ENCODE results near the gene SLC13A3.

Gene SLC13A3

GRCh38 chr20:46562373-46563169 is 88.7 kb downstream of the SLC13A3 start:
- in situ Hi-C loops (cut with MboI; ENCODE audit: low pct_unique_long_range_greater_than_20kb, low sequenced_read_pairs, unreplicated experiment): no loop called here
- DNase-seq (ENCODE audit: low spot score): peak; percentile 80

GRCh38 chr20:46562009-46562372 is 89.3 kb downstream of the SLC13A3 start:
- no peak for TF ChIP-seq CTCF (IDR thresholded peaks at IDR 0.05; ENCODE audit: extremely low read depth, insufficient read depth, missing control alignments)
- in situ Hi-C loops (cut with MboI; ENCODE audit: low pct_unique_long_range_greater_than_20kb, low sequenced_read_pairs, unreplicated experiment): no loop called here
- no peak for DNase-seq (ENCODE audit: low spot score)

More at GRCh38 chr20:46562373-46563169, 88.7 kb downstream of the SLC13A3 start:
- peak; percentile 75 for TF ChIP-seq CTCF (IDR thresholded peaks at IDR 0.05; ENCODE audit: extremely low read depth, insufficient read depth, missing control alignments)

- no peak for DNase-seq (ENCODE audit: low spot score)
- in situ Hi-C loops (cut with MboI; ENCODE audit: low pct_unique_long_range_greater_than_20kb, low sequenced_read_pairs, unreplicated experiment): no loop called here
- TF ChIP-seq CTCF (IDR thresholded peaks at IDR 0.05; ENCODE audit: extremely low read depth, insufficient read depth, missing control alignments): no peak
Observed at GRCh38 chr20:46559685-46560440, 91.4 kb downstream of the SLC13A3 start.

GRCh38 chr20:46559001-46559400 is 92.3 kb downstream of the SLC13A3 start:
- in situ Hi-C loops (cut with MboI; ENCODE audit: low pct_unique_long_range_greater_than_20kb, low sequenced_read_pairs, unreplicated experiment): no loop called here
- no peak for DNase-seq (ENCODE audit: low spot score)
- no peak for TF ChIP-seq CTCF (IDR thresholded peaks at IDR 0.05; ENCODE audit: extremely low read depth, insufficient read depth, missing control alignments)

GRCh38 chr20:46558511-46558959 is 92.7 kb downstream of the SLC13A3 start:
- in situ Hi-C loops (cut with MboI; ENCODE audit: low pct_unique_long_range_greater_than_20kb, low sequenced_read_pairs, unreplicated experiment): no loop called here
- no peak for TF ChIP-seq CTCF (IDR thresholded peaks at IDR 0.05; ENCODE audit: extremely low read depth, insufficient read depth, missing control alignments)
- no peak for DNase-seq (ENCODE audit: low spot score)

- no peak for TF ChIP-seq CTCF (IDR thresholded peaks at IDR 0.05; ENCODE audit: extremely low read depth, insufficient read depth, missing control alignments)
- in situ Hi-C loops (cut with MboI; ENCODE audit: low pct_unique_long_range_greater_than_20kb, low sequenced_read_pairs, unreplicated experiment): no loop called here
- DNase-seq (ENCODE audit: low spot score): no peak
Observed at GRCh38 chr20:46557231-46557956, 93.9 kb downstream of the SLC13A3 start.

All from GM13977 (cell line).